HL-60 (cell line): ENCODE data around the gene SRP9.

Experiments used
- DNase-seq, 2 experiments: peaks; one replicate each; pipeline ENCODE4 v3.0.0-alpha.2; 2010 to 2020; ENCODE audit warnings: low read depth in 1 of 2, low spot score in 1 of 2
- H3K27ac ChIP-seq: fragments of 250-450 bp; sonication (Bioruptor Pico); replicated peaks from 2 replicates; pipeline ENCODE4 v1.5.1; 2020; ENCODE audit warnings: mild to moderate bottlenecking, moderate library complexity
- H3K27me3 ChIP-seq: fragments of 250-450 bp; sonication (Bioruptor Pico); 2 replicates; pipeline ENCODE4 v1.5.1; 2021; ENCODE audit warnings: mild to moderate bottlenecking, moderate library complexity; ENCODE audit not compliant: insufficient read depth, poor library complexity, severe bottlenecking
- H3K4me3 ChIP-seq: replicated peaks from 2 replicates; pipeline ENCODE4 v1.5.1; 2011; ENCODE audit warnings: mild to moderate bottlenecking, control low read depth, low read length; ENCODE audit not compliant: insufficient read depth
- CTCF ChIP-seq: IDR thresholded peaks from one replicate; pipeline ENCODE4 v1.5.1; 2011; ENCODE audit warnings: low read length, control low read depth, inconsistent platforms; ENCODE audit not compliant: insufficient read depth
- GABPA ChIP-seq: IDR thresholded peaks from 2 replicates; pipeline ENCODE4 v1.6.1; 2012; ENCODE audit warnings: low read depth
- POLR2AphosphoS5 ChIP-seq: IDR thresholded peaks from 2 replicates; pipeline ENCODE4 v1.6.1; 2012; ENCODE audit warnings: low read depth
- REST ChIP-seq: IDR thresholded peaks from 2 replicates; pipeline ENCODE4 v1.6.1; 2012; ENCODE audit warnings: low read depth; ENCODE audit not compliant: insufficient replicate concordance
- SPI1 ChIP-seq: IDR thresholded peaks from 2 replicates; pipeline ENCODE4 v1.6.1; 2012; ENCODE audit warnings: low read depth, mild to moderate bottlenecking, borderline replicate concordance

Gene SRP9

GRCh38 chr1:225744745-225745144 is 32.9 kb upstream of the SRP9 start:
- TF ChIP-seq GABPA (no peak), POLR2AphosphoS5 (no peak), REST (no peak), CTCF (no peak), SPI1 (no peak)
- Histone ChIP-seq H3K27ac (no peak overlapping the region), H3K4me3 (no peak overlapping the region), H3K27me3 (no peaks in the 10 kb centered on the region)
- no peak for DNase-seq

- no peak for DNase-seq
- no peak for TF ChIP-seq POLR2AphosphoS5
- no peak for TF ChIP-seq REST
- TF ChIP-seq CTCF: no peak
- no peak for TF ChIP-seq GABPA
- no peak for TF ChIP-seq SPI1
Observed at GRCh38 chr1:225745273-225745672, 32.4 kb upstream of the SRP9 start.

GRCh38 chr1:225746361-225747179 is 31.1 kb upstream of the SRP9 start:
- TF ChIP-seq CTCF (no peak), POLR2AphosphoS5 (no peak), GABPA (no peak), REST (no peak), SPI1 (no peak)
- DNase-seq: no peak
- H3K27ac ChIP-seq: no peak overlapping the region
- H3K27me3 ChIP-seq: no peaks in the 10 kb centered on the region
- H3K4me3 ChIP-seq: no peak overlapping the region

More at GRCh38 chr1:225745273-225745672, 32.4 kb upstream of the SRP9 start:
- Histone ChIP-seq H3K27ac (no peak overlapping the region), H3K4me3 (no peak overlapping the region), H3K27me3 (no peaks in the 10 kb centered on the region)
